HepG2 (cell line): Measurements from ENCODE around the gene SQSTM1. TPM values are rescaled to one million over a fixed set of nuclear protein-coding genes. Genes with fewer than 3 reads are reported as not detected.

Experiments
- ATM ChIP-seq: fragments of 450-650 bp; IDR thresholded peaks from 2 replicates; pipeline ENCODE4 v1.7.1; 2017; ENCODE audit warnings: mild to moderate bottlenecking, borderline replicate concordance
- FLYWCH1 ChIP-seq: sonication (generic); formaldehyde crosslinking; IDR thresholded peaks from 2 replicates; pipeline ENCODE4 v1.8.1; 2023; ENCODE audit warnings: mild to moderate bottlenecking, missing genetic modification reagents
- GFI1 ChIP-seq: sonication (generic); formaldehyde crosslinking; IDR thresholded peaks from 2 replicates; pipeline ENCODE4 v1.5.0; 2020; ENCODE audit warnings: missing genetic modification reagents, mild to moderate bottlenecking, borderline replicate concordance
- HDAC2 ChIP-seq: sonication (generic); formaldehyde crosslinking; IDR thresholded peaks from 2 replicates; pipeline ENCODE4 v1.4.0; 2020; ENCODE audit warnings: missing genetic modification reagents
- HMG20A ChIP-seq: IDR thresholded peaks from 2 replicates; pipeline ENCODE4 v1.6.1; 2016; ENCODE audit warnings: borderline replicate concordance
- KAT8 ChIP-seq: IDR thresholded peaks from 2 replicates; pipeline ENCODE4 v1.6.1; 2016; ENCODE audit warnings: missing genetic modification reagents, missing compliant biosample characterization
- MATR3 ChIP-seq: sonication (generic); formaldehyde crosslinking; IDR thresholded peaks from 2 replicates; pipeline ENCODE4 v1.4.0; 2020; ENCODE audit warnings: missing genetic modification reagents
- NFE2 ChIP-seq: sonication (generic); formaldehyde crosslinking; IDR thresholded peaks from 2 replicates; pipeline ENCODE4 v1.4.0; 2020; ENCODE audit warnings: missing genetic modification reagents
- NKX3-1 ChIP-seq: sonication (generic); formaldehyde crosslinking; IDR thresholded peaks from 2 replicates; pipeline ENCODE4 v1.5.0; 2020; ENCODE audit warnings: missing genetic modification reagents
- NPAS2 ChIP-seq: sonication (generic); formaldehyde crosslinking; IDR thresholded peaks from 2 replicates; pipeline ENCODE4 v1.8.0; 2022; ENCODE audit warnings: mild to moderate bottlenecking, missing genetic modification reagents, borderline replicate concordance
- PBX3 ChIP-seq: sonication (generic); formaldehyde crosslinking; IDR thresholded peaks from 2 replicates; pipeline ENCODE4 v1.8.1; 2023; ENCODE audit warnings: missing genetic modification reagents, inconsistent platforms, borderline replicate concordance
- POLR2AphosphoS5 ChIP-seq: IDR thresholded peaks from 2 replicates; pipeline ENCODE4 v1.6.1; 2012; ENCODE audit warnings: low read depth, low read length
- PTBP1 ChIP-seq: fragments of 200-400 bp; formaldehyde crosslinking; IDR thresholded peaks from 2 replicates; pipeline ENCODE4 v1.6.1; 2018; ENCODE audit warnings: low read length, low read depth; ENCODE audit not compliant: poor library complexity, severe bottlenecking
- SKIL ChIP-seq: sonication (generic); formaldehyde crosslinking; IDR thresholded peaks from 2 replicates; pipeline ENCODE4 v1.8.0; 2022; ENCODE audit warnings: missing genetic modification reagents, mild to moderate bottlenecking, moderate library complexity, borderline replicate concordance
- SP5 ChIP-seq: IDR thresholded peaks from 2 replicates; pipeline ENCODE4 v1.6.1; 2016; ENCODE audit warnings: low read depth, borderline replicate concordance
- TBX3 ChIP-seq: fragments of 450-650 bp; IDR thresholded peaks from 2 replicates; pipeline ENCODE4 v1.6.1; 2017; ENCODE audit warnings: antibody characterized with exemption, mild to moderate bottlenecking, inconsistent platforms, borderline replicate concordance
- TMF1 ChIP-seq: sonication (generic); formaldehyde crosslinking; IDR thresholded peaks from 2 replicates; pipeline ENCODE4 v1.8.1; 2022; ENCODE audit warnings: low read depth, missing genetic modification reagents
- ZBTB7B ChIP-seq: sonication (generic); formaldehyde crosslinking; IDR thresholded peaks from 2 replicates; pipeline ENCODE4 v1.4.0; 2020; ENCODE audit warnings: missing genetic modification reagents
- ZNF235 ChIP-seq: sonication (generic); formaldehyde crosslinking; IDR thresholded peaks from 2 replicates; pipeline ENCODE4 v1.8.1; 2023; ENCODE audit warnings: mild to moderate bottlenecking, missing genetic modification reagents, borderline replicate concordance
- ZNF276 ChIP-seq: sonication (generic); formaldehyde crosslinking; IDR thresholded peaks from 2 replicates; pipeline ENCODE4 v1.4.0; 2020; ENCODE audit warnings: mild to moderate bottlenecking, low read depth, missing genetic modification reagents
- ZNF329 ChIP-seq: sonication (generic); formaldehyde crosslinking; IDR thresholded peaks from 2 replicates; pipeline ENCODE4 v1.9.0; 2021; ENCODE audit warnings: low read depth, mild to moderate bottlenecking, missing genetic modification reagents
- ZNF564 ChIP-seq: sonication (generic); formaldehyde crosslinking; IDR thresholded peaks from 2 replicates; pipeline ENCODE4 v1.8.1; 2023; ENCODE audit warnings: mild to moderate bottlenecking, missing genetic modification reagents
- polyA plus RNA-seq, 8 experiments: library from polyadenylated mRNA; depleted of rRNA in 3 of 8; stranded (reverse) in 7 of 8; unstranded in 1 of 8; fragments of >200 nt; fragmentation: Illumina TruSeq in 4 of 8; extraction: Trizol in 4 of 8; gene quantifications; 2 replicates each; pipeline versions ENCODE4 v1.2.1 to v1.2.3, GENCODE V29; 2011 to 2016; ENCODE audit warnings: low read depth in 4 of 8, missing spikeins in 1 of 8, mixed read lengths in 1 of 8; ENCODE audit not compliant: insufficient read depth in 1 of 8
- total RNA-seq, 5 experiments: library from RNA; depleted of rRNA; stranded (reverse); fragments of >200 nt; fragmentation: Illumina TruSeq; extraction: Trizol; gene quantifications; 2 replicates each; pipeline ENCODE4 v1.2.3, GENCODE V29; 2016; ENCODE audit warnings: low read depth in 1 of 5

Gene SQSTM1
- total and polyA plus RNA-seq, 2 of the 13 experiments (the other 11 are each of a cell fraction or from before 2014, with no cell fraction given): 90.9 to 160 TPM

GRCh38 chr5:179825655-179826182 lies 5.0 kb downstream of the SQSTM1 start (continued):
- TF ChIP-seq SKIL (CRISPR knock-in tag) (no peak; the same call in 1 of the 2 replicates), PTBP1 (no peak), ZBTB7B (CRISPR knock-in tag) (peak; percentile 57), FLYWCH1 (CRISPR knock-in tag) (no peak), ZNF235 (CRISPR knock-in tag) (no peak), ATM (no peak), HMG20A (no peak), NKX3-1 (CRISPR knock-in tag) (no peak), ZNF564 (CRISPR knock-in tag) (no peak), NPAS2 (CRISPR knock-in tag) (no peak), POLR2AphosphoS5 (no peak), MATR3 (CRISPR knock-in tag) (no peak), TBX3 (no peak), KAT8 (CRISPR knock-in tag) (0 out of 2 replicates have a peak, but pooled peaks have one; percentile 34), GFI1 (CRISPR knock-in tag) (no peak), PBX3 (CRISPR knock-in tag) (no peak), ZNF276 (0 out of 2 replicates have a peak, but pooled peaks have one; percentile 25), TMF1 (CRISPR knock-in tag) (no peak), SP5 (no peak), NFE2 (CRISPR knock-in tag) (no peak), ZNF329 (no peak), HDAC2 (peak; percentile 69; the same call in 1 of the 2 replicates)
